GM08714 (cell line): Measurements from ENCODE around the gene ROCK2.

Source experiments
- H3K4me3 ChIP-seq: fragments of 200-500 bp; sonication (Bioruptor generic); 2 replicates; pipeline ENCODE4 v1.5.1; 2014; ENCODE audit warnings: mild to moderate bottlenecking, low read length, inconsistent platforms
- ZNF274 ChIP-seq: IDR thresholded peaks from 2 replicates; pipeline ENCODE4 v1.6.1; 2012; ENCODE audit warnings: mild to moderate bottlenecking, low read depth, low read length

ROCK2 gene

GRCh38 chr2:11213975-11214374 is 130.5 kb downstream of the ROCK2 start:
- no peak overlapping the region for H3K4me3 ChIP-seq
- no peak for TF ChIP-seq ZNF274

DNA sequence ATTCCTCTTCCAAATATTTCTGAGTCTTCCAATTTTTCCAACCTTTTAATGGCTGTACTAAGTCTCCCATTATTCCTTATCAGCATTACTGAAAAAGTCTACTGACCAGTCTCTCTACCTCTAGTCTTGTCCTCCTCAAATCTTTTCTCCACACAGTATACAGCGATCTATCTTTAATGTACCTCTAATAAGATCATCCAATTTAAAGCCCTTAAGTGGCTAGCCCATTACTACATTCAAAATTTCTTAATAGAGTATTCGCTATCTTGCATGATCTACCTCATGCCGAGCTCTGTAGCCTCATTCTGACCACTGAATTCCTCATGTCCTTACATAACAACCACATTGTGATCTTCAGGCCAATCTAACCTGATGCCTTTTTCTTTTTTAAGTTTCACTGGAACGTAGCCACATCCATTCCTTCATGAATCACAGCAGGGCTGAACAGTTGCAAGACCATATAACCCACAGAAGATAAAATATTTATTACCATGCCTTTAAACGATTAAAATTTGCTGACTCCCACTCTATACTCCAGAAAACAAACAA is 131.3 kb downstream of the ROCK2 start:
- TF ChIP-seq ZNF274 = no peak
- H3K4me3 ChIP-seq = no peak overlapping the region

DNA sequence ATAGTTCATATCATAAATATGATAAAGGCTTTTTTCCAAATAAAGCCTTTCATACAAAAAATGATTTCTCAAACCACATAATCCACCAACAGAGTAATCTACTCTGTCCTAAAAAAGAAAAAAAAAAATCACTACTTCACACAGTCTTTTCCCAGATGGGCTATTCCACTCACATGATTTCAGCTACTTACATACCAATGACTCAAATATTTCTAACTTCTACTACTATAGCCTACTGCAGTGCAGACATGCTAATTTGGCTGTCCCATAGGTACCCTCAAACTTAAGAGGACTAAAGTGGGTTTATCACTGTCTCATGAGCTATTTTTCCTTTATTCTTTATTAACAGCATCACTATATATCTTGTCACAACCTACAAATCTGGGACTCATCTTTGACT is 131.8 kb downstream of the ROCK2 start:
- TF ChIP-seq ZNF274 = no peak
- H3K4me3 ChIP-seq = no peak overlapping the region

DNA sequence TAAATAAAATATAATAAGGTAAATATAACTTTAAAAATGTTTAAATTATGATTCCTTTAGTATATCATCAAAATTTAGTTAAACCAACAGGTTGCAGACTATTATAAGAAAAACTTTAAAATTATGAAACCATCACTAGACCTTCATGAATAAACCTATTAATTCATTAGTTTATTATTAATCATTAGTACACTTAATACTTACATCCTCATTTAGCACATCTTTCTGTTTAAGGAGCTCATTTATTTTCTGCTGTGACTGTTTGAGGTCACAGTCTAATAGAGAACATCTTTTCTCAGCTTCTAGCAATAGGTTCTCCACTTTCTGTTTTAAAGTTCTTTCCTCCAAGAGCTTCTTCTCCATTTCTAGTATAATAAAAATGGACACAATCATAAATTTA is 136.4 kb downstream of the ROCK2 start:
- H3K4me3 ChIP-seq = no peak overlapping the region
- TF ChIP-seq ZNF274 = no peak

DNA sequence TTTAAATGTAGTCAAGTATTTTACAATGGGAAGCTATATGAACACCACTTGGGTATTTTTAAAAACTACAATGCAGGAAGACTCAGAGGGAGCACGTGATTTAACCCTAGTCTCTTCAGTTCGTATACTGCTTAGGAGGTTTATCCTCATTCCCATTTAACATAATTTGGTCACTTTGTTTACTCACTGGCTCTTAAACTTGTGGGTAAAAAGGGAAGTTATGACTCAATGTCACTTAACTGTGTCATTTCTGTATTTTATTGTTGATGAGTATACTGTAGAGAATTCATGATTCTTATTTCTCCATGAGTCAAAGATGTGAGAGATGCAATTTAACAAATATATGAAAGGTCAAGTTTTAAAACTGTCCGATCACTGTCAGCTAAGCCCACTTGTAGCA is 141.0 kb downstream of the ROCK2 start:
- TF ChIP-seq ZNF274 = no peak
- H3K4me3 ChIP-seq = no peak overlapping the region

GRCh38 chr2:11201969-11202368 is 142.5 kb downstream of the ROCK2 start:
- H3K4me3 ChIP-seq = no peak overlapping the region
- TF ChIP-seq ZNF274 = no peak

DNA sequence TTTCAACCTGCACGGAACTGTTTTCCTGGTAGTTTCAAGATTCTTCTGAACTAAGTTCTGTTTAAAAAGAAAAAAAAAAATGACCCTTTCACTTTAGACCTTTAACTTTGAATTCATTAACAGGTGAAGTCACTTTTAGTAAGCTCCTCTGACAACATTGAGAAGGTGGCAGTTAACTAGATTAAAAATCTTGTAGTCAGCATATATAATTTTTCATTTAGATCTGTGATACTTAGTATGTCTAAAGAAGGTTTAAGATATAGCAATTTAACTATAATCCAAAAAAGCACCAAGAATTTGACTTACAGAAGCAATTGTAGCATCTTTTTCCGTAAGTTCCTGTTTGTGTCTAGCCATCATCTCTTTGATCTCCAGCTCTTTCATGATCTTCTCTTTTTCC is 143.8 kb downstream of the ROCK2 start:
- H3K4me3 ChIP-seq = no peak overlapping the region
- no peak for TF ChIP-seq ZNF274

GRCh38 chr2:11196246-11196645 is 148.2 kb downstream of the ROCK2 start:
- no peak for TF ChIP-seq ZNF274
- no peak overlapping the region for H3K4me3 ChIP-seq

DNA sequence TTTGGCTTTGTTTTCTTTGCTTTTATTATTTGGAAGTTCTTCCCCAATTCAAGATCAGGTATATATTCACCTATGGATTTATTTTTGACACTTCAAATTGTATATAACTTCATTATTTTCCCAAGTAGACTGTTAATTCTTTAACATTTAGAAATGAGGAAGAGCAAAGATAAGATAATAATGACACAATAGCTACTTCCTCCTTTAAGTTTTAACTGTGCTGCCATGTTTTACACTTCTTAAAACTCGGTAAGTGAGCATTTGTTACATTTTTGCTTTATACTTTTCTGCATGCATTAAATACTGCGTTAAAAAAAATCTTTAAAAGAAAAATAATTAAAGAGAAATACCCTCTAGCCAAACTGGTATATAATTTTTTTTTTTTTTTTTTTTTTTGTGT is 156.7 kb downstream of the ROCK2 start:
- no peak for TF ChIP-seq ZNF274
- H3K4me3 ChIP-seq = no peak overlapping the region

DNA sequence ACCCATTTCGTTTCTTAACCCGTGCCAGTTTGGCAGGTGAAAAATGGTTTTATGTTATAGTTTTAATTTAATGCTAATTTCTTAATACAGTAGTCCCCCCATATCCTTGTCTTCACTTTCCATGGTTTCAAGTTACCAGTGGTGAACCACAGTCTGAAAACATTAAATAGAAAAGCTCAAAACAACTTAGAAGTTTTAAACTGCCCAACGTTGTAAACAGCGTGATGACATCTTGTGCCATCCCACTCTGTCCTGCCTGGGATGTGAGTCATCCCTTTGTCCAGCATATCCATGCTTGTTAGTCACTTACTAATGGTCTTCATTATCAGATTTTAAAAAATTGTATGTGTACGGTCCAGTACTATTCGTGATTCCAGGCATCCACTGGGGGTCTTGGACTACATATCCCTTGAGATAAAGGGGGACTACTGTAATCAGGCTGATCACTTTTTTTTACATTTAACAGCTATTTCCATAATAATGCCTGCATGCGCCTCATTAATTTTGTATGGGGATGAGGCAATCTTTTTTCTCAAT is 157.3 kb downstream of the ROCK2 start:
- no peak overlapping the region for H3K4me3 ChIP-seq
- no peak for TF ChIP-seq ZNF274

DNA sequence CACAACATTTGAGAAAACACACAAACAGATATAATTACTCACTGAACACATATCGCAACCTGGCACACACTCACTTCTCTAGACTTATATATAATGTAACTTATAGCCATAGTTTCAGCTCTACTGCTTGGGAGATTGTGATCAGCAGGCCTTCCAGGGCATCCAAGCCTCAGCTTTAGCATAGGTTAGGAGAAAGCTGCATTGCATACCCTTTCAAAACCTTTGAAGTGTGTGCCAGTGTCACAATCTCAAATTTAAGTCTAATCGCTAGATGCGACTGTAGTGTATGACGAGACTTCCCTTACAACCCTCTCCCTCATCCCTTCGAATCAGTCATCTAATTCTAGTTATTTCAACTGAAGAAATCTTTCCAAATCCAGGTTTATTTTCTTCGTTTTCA is 158.3 kb downstream of the ROCK2 start:
- TF ChIP-seq ZNF274 = no peak
- H3K4me3 ChIP-seq = no peak overlapping the region

DNA sequence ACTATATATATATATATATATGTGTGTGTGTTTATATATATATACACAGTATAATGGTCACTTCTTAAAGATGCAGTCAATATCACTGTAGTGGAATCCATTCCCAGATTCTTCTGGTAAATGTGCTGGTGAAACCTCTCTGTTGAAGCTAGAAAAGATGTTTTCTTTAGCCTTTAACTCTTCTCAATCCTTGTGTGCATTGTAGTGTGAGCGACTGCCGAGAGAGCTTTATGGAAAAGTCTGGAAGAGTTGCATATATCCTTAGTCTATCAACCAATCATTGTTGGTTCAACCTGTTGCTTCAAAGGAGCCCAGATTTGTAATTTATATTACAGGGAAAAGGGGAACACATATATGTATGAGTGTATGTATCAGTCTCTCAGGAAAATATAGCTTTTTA is 161.5 kb downstream of the ROCK2 start:
- no peak for TF ChIP-seq ZNF274
- no peak overlapping the region for H3K4me3 ChIP-seq

DNA sequence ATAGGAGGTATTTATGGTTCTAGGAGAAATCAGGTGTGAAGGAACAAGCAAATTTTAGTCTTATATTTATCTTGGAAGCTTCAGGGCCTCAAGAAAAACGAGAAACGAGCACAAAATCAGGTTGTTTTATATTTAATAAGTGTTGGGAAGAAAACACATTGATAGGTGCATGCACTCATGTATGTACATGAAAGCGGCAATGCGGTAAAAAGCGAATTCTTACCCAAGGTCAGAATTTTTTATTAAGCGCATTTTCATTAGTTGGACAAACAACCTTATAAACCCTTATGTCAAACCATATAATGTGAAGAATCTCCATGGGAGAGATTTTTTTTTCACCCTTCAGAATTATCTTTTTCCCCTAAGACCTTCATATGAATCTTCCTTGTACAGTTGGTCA is 163.8 kb downstream of the ROCK2 start:
- H3K4me3 ChIP-seq = no peak overlapping the region
- no peak for TF ChIP-seq ZNF274

- TF ChIP-seq ZNF274 = no peak
- H3K4me3 ChIP-seq = no peak overlapping the region
Observed at GRCh38 chr2:11179899-11180298, 164.5 kb downstream of the ROCK2 start.

GRCh38 chr2:11179196-11179595 is 165.2 kb downstream of the ROCK2 start:
- H3K4me3 ChIP-seq = no peak overlapping the region
- no peak for TF ChIP-seq ZNF274
